HG02798 (cell line): Measurements from ENCODE around the gene NCKAP5.

Experiments
- ATAC-seq: cut with Tn5 transposase; IDR thresholded peaks from one replicate; pipeline ENCODE4 v1.9.1; 2021; ENCODE audit warnings: mild to moderate bottlenecking; ENCODE audit not compliant: unreplicated experiment, poor library complexity

Gene NCKAP5

GRCh38 chr2:133312038-133312729 lies 256.1 kb downstream of the NCKAP5 start:
- no peak for ATAC-seq

DNA sequence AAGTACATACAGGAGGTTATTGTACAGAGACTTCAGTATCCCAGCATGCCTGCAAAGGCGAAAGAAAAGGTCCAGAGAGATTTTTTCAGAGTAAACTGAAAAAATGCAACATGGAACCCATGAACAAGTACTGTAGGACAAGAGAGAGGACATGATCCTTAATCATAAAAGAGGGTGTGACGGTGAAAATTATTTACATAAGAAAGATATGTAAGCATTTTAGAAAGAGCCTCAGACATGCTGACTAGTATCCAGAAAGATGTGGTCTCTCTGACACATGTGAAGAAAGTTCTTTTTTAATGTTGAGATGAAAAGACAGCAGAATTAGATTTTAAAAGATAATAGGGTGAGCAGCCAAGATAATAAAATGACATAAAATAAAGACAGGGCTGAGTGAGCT lies 262.0 kb downstream of the NCKAP5 start:
- no peak for ATAC-seq

DNA sequence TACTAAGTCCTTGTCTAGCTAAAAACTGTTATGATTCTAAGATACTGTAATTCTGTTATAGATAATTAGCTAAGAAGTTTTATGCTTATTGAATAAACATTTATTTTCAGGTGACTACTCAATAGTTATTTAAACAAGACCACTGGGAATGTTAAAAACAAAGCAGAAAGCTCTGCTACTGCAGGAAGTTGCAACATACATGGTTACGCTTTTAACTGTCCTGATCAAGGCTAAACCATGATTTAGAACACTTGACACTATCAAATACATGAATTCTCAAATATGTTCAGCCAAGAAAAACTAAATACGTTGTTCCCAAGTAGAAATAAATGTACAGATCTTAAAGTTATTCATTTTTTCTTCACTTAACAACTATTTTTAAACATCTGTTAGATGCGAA lies 263.9 kb downstream of the NCKAP5 start:
- ATAC-seq, result no peak

GRCh38 chr2:133303150-133303549 lies 265.1 kb downstream of the NCKAP5 start:
- ATAC-seq, result no peak

DNA sequence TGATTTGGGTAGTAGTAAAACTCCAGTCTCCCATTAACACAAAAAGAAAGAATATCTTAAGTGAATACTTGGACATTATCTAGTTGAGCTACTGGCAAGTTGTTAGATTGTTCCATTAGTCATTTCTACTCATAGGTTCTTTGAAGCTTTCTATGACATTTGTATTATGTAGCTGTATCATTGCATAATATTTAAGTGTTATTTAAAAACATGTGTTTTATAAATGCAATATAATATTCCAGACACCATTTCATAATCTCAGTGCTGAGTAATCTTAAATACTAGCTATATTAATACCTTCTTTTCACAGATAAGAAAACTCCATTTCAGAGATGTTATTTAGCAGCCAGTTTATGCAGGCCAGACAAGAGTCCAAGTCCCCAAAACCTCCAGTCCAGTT lies 271.9 kb downstream of the NCKAP5 start:
- ATAC-seq, result no peak

DNA sequence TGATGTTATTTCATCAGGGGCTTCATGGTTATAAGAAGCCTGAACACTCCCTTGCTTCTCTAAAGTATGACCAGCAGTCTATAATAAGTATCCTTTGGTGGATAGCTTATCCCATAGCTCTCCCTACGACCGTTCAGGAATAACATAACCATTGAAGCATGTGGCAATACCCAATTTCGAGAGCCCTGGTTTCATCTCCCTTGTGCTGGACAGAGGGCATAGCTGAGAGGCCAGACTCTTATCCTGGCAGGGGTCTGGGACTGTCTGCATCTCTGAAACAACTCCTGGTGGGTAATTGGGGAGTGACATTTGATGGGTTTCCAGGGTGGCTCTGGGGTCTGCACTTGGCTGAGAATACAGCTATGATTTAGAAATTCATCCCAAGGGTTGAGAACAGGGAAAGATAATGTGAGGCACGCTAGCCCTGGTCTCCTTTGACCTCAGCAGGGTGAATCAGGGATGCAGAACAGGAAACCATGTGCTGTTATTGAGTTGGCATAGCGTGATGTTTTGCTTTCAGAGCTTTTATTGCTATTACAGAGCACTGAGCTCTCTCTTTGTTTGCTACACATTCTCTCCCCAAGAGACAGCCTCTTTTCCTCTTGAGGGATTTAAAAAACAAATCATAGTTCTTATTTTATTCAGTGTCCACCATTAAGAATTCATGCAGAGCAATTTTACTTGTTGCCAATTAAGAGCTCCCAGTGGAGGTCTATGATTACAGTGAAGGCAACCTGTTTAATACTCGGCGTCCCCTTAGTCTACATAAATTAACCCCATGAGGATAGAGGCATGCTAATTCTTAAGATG lies 274.5 kb downstream of the NCKAP5 start:
- ATAC-seq, result no peak

DNA sequence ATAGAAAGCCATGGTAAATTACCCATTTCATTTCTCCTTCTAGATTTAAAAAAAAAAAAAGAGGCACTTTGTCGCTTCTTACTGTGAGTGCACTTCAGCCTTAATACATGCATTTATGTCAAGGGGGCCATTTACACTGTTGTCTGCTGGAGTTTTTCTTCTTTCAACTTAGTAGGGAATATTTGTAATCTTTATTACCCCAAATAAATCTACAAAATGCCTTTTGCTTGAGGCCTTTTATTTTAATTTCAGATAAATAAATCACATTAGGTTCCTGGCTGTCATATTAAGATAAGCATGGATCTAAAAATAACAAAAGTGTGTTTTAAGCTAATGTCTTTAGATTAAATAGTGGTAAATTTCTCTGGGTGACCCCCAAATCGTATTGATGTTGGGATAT lies 276.0 kb downstream of the NCKAP5 start:
- ATAC-seq, result no peak

DNA sequence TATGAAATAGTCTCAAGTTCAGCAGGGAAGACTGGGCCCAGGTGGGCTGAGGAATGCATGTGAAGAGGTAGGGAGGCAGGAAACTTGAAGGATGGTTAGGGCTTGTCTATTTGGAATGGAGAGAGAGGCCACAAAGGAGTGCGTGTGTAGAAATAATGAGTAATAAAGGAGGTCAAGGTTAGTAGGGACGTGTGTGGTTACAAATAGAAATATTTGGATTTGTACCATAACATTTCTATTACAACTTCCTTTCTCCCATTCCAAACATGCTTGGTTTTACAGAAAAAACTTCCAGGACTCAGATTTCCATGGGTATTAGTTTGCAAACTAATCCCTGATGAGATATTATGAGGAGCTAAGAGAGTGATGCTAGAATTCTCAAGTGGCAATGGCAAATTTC lies 280.6 kb downstream of the NCKAP5 start:
- no peak for ATAC-seq

DNA sequence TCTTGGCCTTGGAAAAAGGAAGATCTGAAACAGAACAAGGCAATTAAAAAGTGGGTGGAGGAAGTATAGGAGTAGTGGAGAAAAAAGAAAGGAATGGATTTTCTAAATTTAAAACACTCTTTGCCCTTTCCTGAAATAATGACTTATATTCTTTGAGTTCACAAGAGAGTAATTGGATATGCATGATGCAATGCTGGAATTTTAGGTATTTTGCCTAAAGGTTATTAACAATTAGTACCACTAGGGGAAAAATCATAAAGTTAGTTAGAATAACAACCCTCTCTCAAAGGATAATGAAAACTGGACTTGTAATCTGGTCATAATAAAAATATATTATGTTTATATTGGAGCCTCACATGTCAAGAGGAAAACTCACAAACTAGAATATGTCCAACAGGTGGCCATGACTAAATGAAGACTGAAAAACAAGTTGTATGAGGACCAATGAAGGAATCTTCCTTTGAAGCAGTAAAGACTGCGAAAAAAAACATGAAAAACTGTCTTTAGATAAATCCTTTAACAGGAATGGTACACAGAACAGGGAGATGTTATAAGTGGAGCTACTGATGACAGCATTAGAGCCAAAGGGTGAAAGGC lies 281.8 kb downstream of the NCKAP5 start:
- ATAC-seq, result no peak

DNA sequence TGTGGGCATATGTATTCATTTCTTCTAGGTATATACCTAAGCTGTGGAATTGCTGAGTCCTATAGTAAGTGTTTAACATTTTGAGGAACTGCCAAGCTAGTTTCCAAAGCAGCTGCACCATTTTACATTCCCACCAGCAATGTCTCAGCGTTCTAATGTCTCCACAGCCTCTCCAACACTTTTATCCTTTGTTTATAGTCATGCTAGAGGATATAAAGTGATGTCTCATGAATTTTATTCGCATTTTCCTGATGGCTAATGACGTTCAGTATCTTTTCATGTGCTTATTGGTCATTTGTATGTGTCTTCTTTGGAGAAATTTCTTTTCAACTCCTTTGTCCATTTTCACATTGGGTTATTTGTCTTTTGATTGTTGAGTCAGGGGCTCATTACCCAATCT lies 295.2 kb downstream of the NCKAP5 start:
- ATAC-seq, result no peak

- no peak for ATAC-seq
Measured at GRCh38 chr2:133271105-133271504, 297.2 kb downstream of the NCKAP5 start.

- no peak for ATAC-seq
Measured at GRCh38 chr2:133270550-133270949, 297.7 kb downstream of the NCKAP5 start.

GRCh38 chr2:133266926-133267590 lies 301.2 kb downstream of the NCKAP5 start:
- no peak for ATAC-seq

- ATAC-seq, result no peak
Measured at GRCh38 chr2:133266041-133266925, 302.0 kb downstream of the NCKAP5 start.

- ATAC-seq, result no peak
Measured at GRCh38 chr2:133265432-133265949, 302.8 kb downstream of the NCKAP5 start.

GRCh38 chr2:133264989-133265401 lies 303.3 kb downstream of the NCKAP5 start:
- no peak for ATAC-seq

DNA sequence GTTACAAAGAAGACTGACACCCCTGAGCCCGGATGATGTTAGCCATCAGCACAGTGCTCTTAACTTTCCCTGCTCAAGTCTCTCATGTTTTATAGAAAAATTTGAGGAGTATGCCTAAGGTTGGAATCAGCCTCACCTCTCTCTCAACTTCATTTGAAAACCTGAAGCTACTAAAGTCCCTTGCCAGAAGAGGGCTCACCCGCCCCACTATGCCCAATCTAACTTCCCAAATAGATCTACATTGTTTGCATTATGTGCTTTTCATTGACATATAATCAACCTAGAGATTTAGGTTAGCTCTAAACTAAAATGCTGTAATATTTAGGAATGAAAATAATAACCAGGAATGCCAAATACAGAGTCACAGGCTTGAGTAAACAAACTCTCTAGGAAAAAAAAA lies 305.4 kb downstream of the NCKAP5 start:
- ATAC-seq, result no peak

DNA sequence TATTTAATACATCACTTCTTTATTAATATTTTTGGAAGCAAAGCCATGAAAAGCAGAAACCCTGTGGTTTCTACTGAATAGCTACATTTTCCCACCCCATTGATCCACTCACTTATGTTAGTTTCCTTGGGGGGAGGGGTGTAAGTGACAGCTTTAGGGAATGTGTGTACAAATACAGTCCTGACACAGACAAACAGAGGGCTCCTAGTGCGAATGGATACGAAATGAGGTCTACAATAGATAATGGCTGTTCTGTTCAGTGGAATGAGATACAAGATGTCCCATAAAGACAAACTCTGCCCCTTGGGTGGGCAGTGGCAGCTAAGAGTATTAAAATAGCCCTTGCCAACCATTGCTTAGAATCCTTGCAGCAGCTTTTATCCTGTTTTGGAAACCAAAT lies 312.9 kb downstream of the NCKAP5 start:
- ATAC-seq, result no peak

- no peak for ATAC-seq
Measured at GRCh38 chr2:133253793-133254192, 314.5 kb downstream of the NCKAP5 start.
